GM12875 (cell line): Measurements from ENCODE around the gene COL6A5.

ENCODE experiments used
- H3K4me3 ChIP-seq: one replicate; pipeline ENCODE4 v1.5.1; 2011; ENCODE audit warnings: low read depth, low read length, control low read depth
- TF ChIP-seq, protein P1 (sequence below): IDR thresholded peaks from 2 replicates; pipeline ENCODE4 v1.5.1; 2011; ENCODE audit warnings: low read depth, mild to moderate bottlenecking, control low read depth, inconsistent platforms, low read length, moderate library complexity, borderline replicate concordance; ENCODE audit not compliant: insufficient read depth

Gene COL6A5

DNA sequence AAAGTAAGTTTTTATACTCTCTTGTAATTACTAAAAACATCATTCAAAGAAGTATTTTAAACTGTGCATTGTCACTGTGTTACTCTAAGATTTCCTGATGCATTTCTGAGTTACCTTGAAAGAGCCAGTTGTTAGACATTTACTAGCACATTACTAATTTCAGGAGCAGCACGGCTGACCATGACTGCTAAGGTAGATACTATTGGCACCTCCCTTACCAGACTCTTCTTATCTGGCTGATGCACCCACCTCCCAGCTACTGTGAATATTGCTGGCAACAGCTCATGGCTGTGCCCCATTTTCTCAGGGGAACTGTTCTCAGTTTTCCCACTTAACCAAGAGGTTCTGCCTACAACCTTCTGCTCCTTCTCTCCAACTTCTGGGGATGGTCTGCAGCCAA, 29.4 kb downstream of the COL6A5 start:
- no peak overlapping the region for H3K4me3 ChIP-seq
- TF ChIP-seq, protein P1, sequence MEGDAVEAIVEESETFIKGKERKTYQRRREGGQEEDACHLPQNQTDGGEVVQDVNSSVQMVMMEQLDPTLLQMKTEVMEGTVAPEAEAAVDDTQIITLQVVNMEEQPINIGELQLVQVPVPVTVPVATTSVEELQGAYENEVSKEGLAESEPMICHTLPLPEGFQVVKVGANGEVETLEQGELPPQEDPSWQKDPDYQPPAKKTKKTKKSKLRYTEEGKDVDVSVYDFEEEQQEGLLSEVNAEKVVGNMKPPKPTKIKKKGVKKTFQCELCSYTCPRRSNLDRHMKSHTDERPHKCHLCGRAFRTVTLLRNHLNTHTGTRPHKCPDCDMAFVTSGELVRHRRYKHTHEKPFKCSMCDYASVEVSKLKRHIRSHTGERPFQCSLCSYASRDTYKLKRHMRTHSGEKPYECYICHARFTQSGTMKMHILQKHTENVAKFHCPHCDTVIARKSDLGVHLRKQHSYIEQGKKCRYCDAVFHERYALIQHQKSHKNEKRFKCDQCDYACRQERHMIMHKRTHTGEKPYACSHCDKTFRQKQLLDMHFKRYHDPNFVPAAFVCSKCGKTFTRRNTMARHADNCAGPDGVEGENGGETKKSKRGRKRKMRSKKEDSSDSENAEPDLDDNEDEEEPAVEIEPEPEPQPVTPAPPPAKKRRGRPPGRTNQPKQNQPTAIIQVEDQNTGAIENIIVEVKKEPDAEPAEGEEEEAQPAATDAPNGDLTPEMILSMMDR = no peak

DNA sequence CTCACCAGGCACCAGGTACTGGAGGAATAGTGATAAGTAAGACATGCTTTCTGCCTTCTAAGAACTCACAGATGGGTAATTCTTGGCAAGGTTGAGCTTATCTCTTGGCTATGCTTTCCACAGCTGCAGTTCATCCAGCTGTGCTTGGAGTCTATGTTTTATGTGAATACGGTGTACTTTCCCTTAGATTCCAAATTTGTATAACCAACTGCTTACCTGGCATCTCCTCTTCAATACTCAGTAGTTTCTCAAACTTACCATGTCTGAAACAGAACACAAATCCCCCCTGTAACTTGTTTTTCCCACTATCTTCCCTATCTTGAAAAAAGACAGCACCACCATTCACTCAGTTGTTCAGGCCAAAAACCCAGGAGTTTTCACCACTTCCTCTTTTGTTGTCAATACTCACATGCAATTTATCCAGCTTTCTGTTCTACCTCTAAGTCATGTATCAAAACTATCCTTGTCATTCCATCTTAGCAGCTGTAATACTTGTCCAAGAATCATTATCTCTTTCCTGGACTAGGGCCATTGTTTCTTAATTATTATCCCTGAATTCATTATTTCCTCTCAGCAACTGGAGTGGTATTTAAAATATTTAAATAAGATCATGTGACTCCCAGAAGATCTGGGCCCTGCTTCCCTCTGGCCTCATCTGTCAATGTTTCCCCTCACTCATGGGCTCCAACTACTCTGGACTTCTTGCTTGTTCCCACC, 32.6 kb downstream of the COL6A5 start:
- TF ChIP-seq, protein P1 = no peak

DNA sequence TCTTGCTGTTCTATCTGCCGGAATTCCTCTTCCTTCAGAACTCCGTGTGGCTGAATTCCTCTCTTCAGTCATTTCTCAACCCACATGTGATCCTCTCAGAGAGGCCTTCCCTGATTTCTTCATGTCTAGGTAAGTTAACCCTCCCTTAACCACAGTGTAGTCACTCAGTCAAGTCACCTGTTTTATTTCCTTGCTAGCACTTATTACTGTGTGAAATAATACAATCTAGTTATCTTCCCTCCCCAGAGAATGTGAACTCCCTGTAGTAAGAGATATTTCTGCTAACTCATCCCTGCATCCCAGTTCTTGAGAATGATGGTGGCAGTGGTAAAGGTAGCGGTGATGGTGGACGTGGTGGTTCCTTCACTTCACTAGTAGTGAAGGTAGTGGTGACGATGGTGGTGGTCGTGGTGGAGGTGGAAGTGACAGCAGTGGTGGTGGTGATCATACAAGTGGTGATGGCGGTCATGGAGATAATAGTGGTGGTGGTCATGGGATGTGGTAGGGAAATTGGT, 33.3 kb downstream of the COL6A5 start:
- no peak overlapping the region for H3K4me3 ChIP-seq
- TF ChIP-seq, protein P1 = no peak

More for the DNA sequence above, 32.6 kb downstream of the COL6A5 start:
- no peak overlapping the region for H3K4me3 ChIP-seq

DNA sequence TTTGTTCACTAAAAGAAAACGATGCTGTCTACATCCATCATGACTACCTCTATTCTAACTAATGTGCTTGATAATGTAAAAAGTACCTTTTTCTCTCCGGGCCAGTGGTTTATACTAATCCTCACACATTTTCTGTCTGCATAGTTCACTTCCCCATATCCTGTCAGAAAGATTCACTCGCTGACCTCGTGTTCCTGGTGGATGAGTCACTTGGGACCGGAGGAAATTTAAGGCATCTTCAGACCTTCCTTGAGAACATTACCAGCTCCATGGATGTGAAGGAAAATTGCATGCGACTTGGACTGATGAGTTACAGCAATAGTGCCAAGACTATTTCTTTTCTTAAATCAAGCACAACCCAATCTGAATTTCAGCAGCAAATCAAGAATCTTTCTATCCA, 33.8 kb downstream of the COL6A5 start:
- no peak overlapping the region for H3K4me3 ChIP-seq
- TF ChIP-seq, protein P1 = no peak

DNA sequence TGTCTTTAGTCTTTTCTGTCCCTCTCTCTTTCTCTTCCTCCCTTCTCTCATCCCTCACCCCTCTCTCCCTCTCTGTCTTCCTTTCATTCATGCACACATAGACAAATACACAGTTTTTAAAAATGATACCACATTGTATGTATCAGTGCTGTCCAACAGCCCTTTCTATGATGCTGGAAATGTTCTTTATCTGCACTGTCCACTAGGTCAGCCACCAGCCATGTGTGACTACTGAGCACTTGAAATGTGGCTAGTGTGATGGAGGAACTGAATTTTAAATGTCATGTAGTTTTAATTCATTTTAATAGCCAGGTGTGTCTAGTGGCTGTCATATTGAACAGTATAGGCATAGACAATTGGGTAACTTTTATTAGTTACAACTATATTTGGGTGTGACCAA, 34.9 kb downstream of the COL6A5 start:
- TF ChIP-seq, protein P1 = no peak
- no peak overlapping the region for H3K4me3 ChIP-seq

DNA sequence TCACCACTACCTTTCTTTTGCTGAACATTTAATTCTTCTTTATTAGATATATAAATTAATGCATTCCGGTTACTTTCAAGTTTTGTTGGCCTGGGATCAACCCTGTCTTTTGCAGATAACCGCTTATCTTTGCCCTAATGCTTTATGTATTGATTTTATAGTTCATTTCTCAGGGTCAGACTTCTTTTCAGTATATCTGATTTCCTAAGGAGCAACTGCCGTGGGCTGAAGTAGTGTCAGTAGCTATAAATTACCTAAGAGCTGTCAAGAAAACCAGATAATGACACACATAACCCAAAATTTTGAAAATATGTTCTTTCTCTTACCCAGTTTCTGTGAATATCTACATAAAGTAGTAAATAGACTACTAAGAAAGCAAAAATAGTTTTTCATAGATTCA, 38.0 kb downstream of the COL6A5 start:
- TF ChIP-seq, protein P1 = no peak
- H3K4me3 ChIP-seq = no peak overlapping the region

DNA sequence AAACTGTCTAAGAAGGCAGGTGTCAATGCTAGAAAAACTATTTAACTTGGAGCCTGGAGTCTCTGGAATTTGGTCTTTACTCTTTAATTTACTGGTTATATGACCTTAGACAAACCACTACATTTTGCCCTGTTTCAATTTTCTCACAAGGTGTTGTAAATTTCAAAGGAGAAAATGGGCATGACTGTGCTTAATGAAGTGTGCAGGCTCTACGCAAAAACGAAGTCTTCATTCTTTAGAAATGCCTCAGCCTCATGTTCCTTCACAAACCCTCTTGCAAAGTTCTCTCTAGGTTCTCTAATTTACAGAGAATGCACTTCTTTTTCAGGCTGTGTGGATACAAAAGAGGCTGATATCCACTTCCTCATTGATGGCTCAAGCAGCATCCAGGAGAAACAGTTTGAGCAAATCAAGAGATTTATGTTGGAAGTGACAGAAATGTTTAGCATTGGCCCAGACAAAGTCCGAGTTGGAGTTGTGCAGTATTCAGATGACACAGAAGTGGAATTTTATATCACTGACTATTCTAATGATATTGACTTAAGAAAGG, 39.1 kb downstream of the COL6A5 start:
- TF ChIP-seq, protein P1 = no peak
- no peak overlapping the region for H3K4me3 ChIP-seq
